HL-60 (cell line): ENCODE data around the gene MOB3C.
"Not testable (repeated sequence)": the region's sequence is repeated elsewhere in the genome, so short reads cannot be mapped to it uniquely, and the experiment has no call there.

Source experiments
- DNase-seq, 2 experiments: peaks; one replicate each; pipeline ENCODE4 v3.0.0-alpha.2; 2010 to 2020; ENCODE audit warnings: low read depth in 1 of 2, low spot score in 1 of 2
- H3K27ac ChIP-seq: fragments of 250-450 bp; sonication (Bioruptor Pico); replicated peaks from 2 replicates; pipeline ENCODE4 v1.5.1; 2020; ENCODE audit warnings: mild to moderate bottlenecking, moderate library complexity
- H3K27me3 ChIP-seq: fragments of 250-450 bp; sonication (Bioruptor Pico); 2 replicates; pipeline ENCODE4 v1.5.1; 2021; ENCODE audit warnings: mild to moderate bottlenecking, moderate library complexity; ENCODE audit not compliant: insufficient read depth, poor library complexity, severe bottlenecking
- H3K4me3 ChIP-seq: replicated peaks from 2 replicates; pipeline ENCODE4 v1.5.1; 2011; ENCODE audit warnings: mild to moderate bottlenecking, control low read depth, low read length; ENCODE audit not compliant: insufficient read depth
- GABPA ChIP-seq: IDR thresholded peaks from 2 replicates; pipeline ENCODE4 v1.6.1; 2012; ENCODE audit warnings: low read depth
- POLR2AphosphoS5 ChIP-seq: IDR thresholded peaks from 2 replicates; pipeline ENCODE4 v1.6.1; 2012; ENCODE audit warnings: low read depth
- SPI1 ChIP-seq: IDR thresholded peaks from 2 replicates; pipeline ENCODE4 v1.6.1; 2012; ENCODE audit warnings: low read depth, mild to moderate bottlenecking, borderline replicate concordance
- TF ChIP-seq, protein P1 (sequence below): IDR thresholded peaks from 2 replicates; pipeline ENCODE4 v1.6.1; 2012; ENCODE audit warnings: low read depth; ENCODE audit not compliant: insufficient replicate concordance
- TF ChIP-seq, protein P2 (sequence below): IDR thresholded peaks from one replicate; pipeline ENCODE4 v1.5.1; 2011; ENCODE audit warnings: low read length, control low read depth, inconsistent platforms; ENCODE audit not compliant: insufficient read depth

MOB3C gene

DNA sequence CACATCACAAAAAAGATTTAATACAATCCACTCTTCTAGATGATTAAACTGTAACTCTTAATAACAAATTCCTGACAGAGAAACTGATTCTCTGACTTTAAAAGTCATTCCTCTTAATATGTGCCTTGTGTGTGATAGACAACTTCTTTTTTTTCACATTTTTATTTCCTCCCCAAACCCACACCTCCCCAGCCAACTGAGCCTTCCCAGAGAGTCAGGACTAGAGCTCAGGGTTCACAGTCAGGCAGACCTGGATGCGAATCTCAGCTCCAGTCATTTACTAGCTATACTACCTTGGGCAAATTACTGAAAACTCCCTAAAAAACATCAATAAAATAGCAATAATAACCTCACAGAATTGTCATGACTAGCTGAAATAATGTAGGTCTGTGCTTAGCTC is 37.4 kb upstream of the MOB3C start:
- H3K4me3 ChIP-seq: no peak overlapping the region
- no peak overlapping the region for H3K27ac ChIP-seq
- TF ChIP-seq SPI1: no peak
- TF ChIP-seq, protein P1, sequence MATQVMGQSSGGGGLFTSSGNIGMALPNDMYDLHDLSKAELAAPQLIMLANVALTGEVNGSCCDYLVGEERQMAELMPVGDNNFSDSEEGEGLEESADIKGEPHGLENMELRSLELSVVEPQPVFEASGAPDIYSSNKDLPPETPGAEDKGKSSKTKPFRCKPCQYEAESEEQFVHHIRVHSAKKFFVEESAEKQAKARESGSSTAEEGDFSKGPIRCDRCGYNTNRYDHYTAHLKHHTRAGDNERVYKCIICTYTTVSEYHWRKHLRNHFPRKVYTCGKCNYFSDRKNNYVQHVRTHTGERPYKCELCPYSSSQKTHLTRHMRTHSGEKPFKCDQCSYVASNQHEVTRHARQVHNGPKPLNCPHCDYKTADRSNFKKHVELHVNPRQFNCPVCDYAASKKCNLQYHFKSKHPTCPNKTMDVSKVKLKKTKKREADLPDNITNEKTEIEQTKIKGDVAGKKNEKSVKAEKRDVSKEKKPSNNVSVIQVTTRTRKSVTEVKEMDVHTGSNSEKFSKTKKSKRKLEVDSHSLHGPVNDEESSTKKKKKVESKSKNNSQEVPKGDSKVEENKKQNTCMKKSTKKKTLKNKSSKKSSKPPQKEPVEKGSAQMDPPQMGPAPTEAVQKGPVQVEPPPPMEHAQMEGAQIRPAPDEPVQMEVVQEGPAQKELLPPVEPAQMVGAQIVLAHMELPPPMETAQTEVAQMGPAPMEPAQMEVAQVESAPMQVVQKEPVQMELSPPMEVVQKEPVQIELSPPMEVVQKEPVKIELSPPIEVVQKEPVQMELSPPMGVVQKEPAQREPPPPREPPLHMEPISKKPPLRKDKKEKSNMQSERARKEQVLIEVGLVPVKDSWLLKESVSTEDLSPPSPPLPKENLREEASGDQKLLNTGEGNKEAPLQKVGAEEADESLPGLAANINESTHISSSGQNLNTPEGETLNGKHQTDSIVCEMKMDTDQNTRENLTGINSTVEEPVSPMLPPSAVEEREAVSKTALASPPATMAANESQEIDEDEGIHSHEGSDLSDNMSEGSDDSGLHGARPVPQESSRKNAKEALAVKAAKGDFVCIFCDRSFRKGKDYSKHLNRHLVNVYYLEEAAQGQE: no peak
- TF ChIP-seq, protein P2, sequence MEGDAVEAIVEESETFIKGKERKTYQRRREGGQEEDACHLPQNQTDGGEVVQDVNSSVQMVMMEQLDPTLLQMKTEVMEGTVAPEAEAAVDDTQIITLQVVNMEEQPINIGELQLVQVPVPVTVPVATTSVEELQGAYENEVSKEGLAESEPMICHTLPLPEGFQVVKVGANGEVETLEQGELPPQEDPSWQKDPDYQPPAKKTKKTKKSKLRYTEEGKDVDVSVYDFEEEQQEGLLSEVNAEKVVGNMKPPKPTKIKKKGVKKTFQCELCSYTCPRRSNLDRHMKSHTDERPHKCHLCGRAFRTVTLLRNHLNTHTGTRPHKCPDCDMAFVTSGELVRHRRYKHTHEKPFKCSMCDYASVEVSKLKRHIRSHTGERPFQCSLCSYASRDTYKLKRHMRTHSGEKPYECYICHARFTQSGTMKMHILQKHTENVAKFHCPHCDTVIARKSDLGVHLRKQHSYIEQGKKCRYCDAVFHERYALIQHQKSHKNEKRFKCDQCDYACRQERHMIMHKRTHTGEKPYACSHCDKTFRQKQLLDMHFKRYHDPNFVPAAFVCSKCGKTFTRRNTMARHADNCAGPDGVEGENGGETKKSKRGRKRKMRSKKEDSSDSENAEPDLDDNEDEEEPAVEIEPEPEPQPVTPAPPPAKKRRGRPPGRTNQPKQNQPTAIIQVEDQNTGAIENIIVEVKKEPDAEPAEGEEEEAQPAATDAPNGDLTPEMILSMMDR: no peak
- no peak for TF ChIP-seq POLR2AphosphoS5
- TF ChIP-seq GABPA: no peak
- no peaks in the 10 kb centered on the region for H3K27me3 ChIP-seq
- no peak for DNase-seq

DNA sequence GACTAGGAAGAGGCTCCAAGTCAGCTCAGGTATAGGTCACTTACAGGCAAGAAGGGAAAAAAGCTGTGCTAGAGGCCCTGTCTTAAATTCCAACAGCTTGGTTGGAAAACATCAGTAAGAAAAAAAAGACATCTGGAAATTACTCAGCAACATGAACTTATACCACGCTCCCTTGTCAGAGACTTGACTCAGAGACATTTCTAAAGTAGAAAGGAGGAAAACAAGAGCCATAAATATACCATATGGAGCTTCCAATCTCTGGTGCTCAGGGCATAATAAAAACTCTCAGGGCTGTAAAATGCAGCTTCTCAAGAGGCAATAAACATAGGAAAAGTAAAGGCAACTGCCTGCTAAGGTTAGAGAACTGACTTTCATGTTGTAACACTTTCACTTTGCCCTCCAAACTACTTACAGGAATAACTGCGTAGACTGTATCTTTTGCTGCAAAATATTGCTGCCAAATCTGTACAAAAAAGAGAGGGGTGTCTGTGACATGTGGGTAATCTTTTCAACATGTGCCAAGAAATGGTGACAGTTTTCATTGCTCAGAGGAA is 36.9 kb upstream of the MOB3C start:
- Histone ChIP-seq H3K27ac (no peak overlapping the region), H3K27me3 (no peaks in the 10 kb centered on the region), H3K4me3 (no peak overlapping the region)
- no peak for DNase-seq
- TF ChIP-seq POLR2AphosphoS5 (no peak), GABPA (no peak), SPI1 (no peak)
- TF ChIP-seq, protein P2: no peak
- TF ChIP-seq, protein P1: no peak

DNA sequence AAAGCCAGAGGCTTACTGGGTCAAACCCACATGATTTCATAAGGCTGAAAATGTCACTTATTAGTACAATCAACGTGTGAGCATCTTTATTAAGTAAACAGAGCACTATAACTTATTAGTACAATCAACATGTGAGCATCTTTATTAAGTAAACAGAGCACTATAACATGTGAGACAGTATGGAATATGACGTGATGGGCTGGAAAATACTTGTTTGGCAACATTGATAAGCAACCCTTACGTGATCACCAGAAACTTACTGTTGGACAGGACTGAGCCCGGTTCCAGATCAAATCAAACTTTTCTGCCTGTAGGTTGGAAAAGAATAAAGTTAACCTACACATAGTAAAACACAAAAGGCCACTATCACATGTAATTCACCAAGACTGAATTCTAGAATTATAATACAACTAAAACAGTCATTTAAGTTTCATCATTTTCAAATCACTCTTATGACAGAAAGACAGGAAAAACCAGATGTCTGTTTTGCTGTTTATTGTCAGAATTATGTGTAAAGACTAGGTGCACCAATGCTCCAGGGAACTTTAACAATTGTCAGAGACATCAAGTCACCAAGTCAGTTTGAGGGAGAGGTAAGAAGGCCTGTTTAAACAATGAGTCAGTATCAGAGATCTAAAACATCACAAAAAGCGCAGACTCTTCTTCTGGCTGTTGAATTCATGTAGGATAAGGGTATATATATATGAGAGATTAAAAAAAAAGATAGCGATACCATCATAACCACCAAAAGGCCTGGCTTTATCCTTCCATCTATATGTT is 35.9 kb upstream of the MOB3C start:
- Histone ChIP-seq H3K4me3 (no peak overlapping the region), H3K27me3 (no peaks in the 10 kb centered on the region), H3K27ac (no peak overlapping the region)
- DNase-seq: no peak
- TF ChIP-seq, protein P2: no peak
- no peak for TF ChIP-seq GABPA
- TF ChIP-seq POLR2AphosphoS5: no peak
- TF ChIP-seq, protein P1: no peak
- TF ChIP-seq SPI1: no peak

DNA sequence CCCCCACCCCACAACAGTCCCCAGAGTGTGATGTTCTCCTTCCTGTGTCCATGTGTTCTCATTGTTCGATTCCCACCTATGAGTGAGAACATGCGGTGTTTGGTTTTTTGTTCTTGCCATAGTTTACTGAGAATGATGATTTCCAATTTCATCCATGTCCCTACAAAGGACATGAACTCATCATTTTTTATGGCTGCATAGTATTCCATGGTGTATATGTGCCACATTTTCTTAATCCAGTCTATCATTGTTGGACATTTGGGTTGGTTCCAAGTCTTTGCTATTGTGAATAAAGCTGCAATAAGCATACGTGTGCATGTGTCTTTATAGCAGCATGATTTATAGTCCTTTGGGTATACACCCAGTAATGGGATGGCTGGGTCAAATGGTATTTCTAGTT is 34.5 kb upstream of the MOB3C start:
- DNase-seq, H3K4me3 ChIP-seq, H3K27ac ChIP-seq, H3K27me3 ChIP-seq: not testable (repeated sequence)
